Activated B cell treated with CpG ODN at 0.5 μM for 24 hours (primary cell): ENCODE data around the gene CDS2. TPM values are rescaled to one million over a fixed set of nuclear protein-coding genes. Genes with fewer than 3 reads are reported as not detected.

Source experiments
- ATAC-seq: fragments of 200-7000 bp; cut with Tn5 transposase; one replicate; pipeline ENCODE4 v1.10.0; 2021; ENCODE audit warnings: low read depth, mild to moderate bottlenecking, moderate library complexity
- CTCF ChIA-PET: fragments of 350-600 bp; sonication (Branson Sonifier 250); formaldehyde crosslinking; loops from one replicate; lab custom pipeline; 2021; ENCODE audit warnings: antibody characterized with exemption; lab: Charles Lee
- POLR2A ChIA-PET: fragments of 350-600 bp; sonication (Branson Sonifier 250); formaldehyde crosslinking; loops from one replicate; lab custom pipeline; 2021; ENCODE audit warnings: antibody characterized with exemption; lab: Charles Lee
- DNase-seq: peaks from one replicate; pipeline ENCODE4 v3.0.0; 2022
- H3K27ac Mint-ChIP-seq: one replicate; pipeline ENCODE4 v1.8.0; 2020; ENCODE audit warnings: mixed read lengths
- H3K27me3 Mint-ChIP-seq: one replicate; pipeline ENCODE4 v1.8.0; 2021; ENCODE audit warnings: mixed read lengths
- H3K36me3 Mint-ChIP-seq: one replicate; pipeline ENCODE4 v1.8.0; 2021; ENCODE audit warnings: low read depth, mixed read lengths
- H3K4me1 Mint-ChIP-seq: one replicate; pipeline ENCODE4 v1.8.0; 2021; ENCODE audit warnings: mixed read lengths
- H3K4me3 Mint-ChIP-seq: one replicate; pipeline ENCODE4 v1.8.0; 2020; ENCODE audit warnings: mild to moderate bottlenecking, mixed read lengths
- H3K9me3 Mint-ChIP-seq: one replicate; pipeline ENCODE4 v1.8.0; 2020; ENCODE audit warnings: mixed read lengths
- intact Hi-C: fragments of 100-400 bp; cut with micrococcal nuclease; formaldehyde crosslinking; loops from one replicate; pipeline ENCODE4 v1.15.1; 2024
- total RNA-seq: library from RNA; stranded (reverse); gene quantifications from 2 replicates; pipeline ENCODE4 v1.2.3, GENCODE V29; 2022
- TF ChIP-seq, protein P1 (sequence below): fragments of 200-600 bp; IDR thresholded peaks from one replicate; pipeline ENCODE4 v1.8.0; 2022; ENCODE audit warnings: antibody characterized with exemption, mild to moderate bottlenecking

The CDS2 gene
- total RNA-seq, 1 donor from 2014 or later, result 37.4 TPM

DNA sequence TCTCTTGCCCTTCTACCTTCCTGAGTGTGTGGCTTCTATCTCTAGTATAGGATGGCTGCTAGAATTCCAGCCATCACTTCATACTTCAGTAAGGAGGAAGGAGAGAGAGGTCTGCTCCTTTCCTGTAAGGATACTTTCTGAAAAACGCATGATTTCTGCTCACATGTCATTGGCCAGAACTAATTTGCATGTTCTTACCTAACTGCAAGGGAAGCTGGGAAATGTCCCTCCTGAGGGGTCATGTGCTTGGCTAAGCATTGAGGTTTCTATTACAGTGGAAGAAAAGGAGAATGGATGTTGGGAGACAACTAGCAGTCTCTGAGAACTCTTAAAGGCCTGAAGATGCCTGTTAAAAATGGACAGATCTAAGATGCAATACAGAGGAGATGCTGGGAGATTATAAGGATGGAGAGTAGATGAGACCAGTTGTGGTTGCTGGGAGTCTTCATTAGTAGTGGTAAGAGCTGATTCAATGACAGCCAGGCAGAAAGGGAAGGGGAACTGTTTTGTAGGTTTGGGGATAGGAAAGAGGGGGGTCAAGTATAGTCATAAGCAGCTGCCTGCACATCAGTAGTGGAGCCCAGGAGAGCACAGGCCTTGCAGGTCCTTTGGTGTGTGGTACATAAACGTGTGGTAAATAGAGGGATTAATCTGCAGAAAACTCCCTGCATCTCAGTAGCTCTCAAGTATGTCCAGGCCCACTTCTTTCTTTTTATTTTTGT, 20.2 kb downstream of the CDS2 start:
- intact Hi-C loops, result no loop called here
- peaks cover 16% of the 10 kb centered on the region for H3K36me3 Mint-ChIP-seq
- H3K27me3 Mint-ChIP-seq, result no peaks in the 10 kb centered on the region
- H3K4me1 Mint-ChIP-seq, result peaks cover 53% of the 10 kb centered on the region
- TF ChIP-seq, protein P1, sequence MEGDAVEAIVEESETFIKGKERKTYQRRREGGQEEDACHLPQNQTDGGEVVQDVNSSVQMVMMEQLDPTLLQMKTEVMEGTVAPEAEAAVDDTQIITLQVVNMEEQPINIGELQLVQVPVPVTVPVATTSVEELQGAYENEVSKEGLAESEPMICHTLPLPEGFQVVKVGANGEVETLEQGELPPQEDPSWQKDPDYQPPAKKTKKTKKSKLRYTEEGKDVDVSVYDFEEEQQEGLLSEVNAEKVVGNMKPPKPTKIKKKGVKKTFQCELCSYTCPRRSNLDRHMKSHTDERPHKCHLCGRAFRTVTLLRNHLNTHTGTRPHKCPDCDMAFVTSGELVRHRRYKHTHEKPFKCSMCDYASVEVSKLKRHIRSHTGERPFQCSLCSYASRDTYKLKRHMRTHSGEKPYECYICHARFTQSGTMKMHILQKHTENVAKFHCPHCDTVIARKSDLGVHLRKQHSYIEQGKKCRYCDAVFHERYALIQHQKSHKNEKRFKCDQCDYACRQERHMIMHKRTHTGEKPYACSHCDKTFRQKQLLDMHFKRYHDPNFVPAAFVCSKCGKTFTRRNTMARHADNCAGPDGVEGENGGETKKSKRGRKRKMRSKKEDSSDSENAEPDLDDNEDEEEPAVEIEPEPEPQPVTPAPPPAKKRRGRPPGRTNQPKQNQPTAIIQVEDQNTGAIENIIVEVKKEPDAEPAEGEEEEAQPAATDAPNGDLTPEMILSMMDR, result no peak
- ChIA-PET POLR2A (no interaction called here), CTCF (no interaction called here)
- H3K4me3 Mint-ChIP-seq, result no peak overlapping the region
- no peak for ATAC-seq
- DNase-seq, result no peak
- no peaks in the 10 kb centered on the region for H3K9me3 Mint-ChIP-seq
- no peak overlapping the region for H3K27ac Mint-ChIP-seq

GRCh38 chr20:5148581-5148980, 21.8 kb downstream of the CDS2 start:
- TF ChIP-seq, protein P1, result no peak
- H3K36me3 Mint-ChIP-seq, result peaks cover 24% of the 10 kb centered on the region
- no peak overlapping the region for H3K4me3 Mint-ChIP-seq
- ATAC-seq (no peak), DNase-seq (no peak)
- peaks cover 47% of the 10 kb centered on the region for H3K4me1 Mint-ChIP-seq
- intact Hi-C loops, result no loop called here
- ChIA-PET CTCF (no interaction called here), POLR2A (no interaction called here)
- no peak overlapping the region for H3K27ac Mint-ChIP-seq
- no peaks in the 10 kb centered on the region for H3K27me3 Mint-ChIP-seq
- no peaks in the 10 kb centered on the region for H3K9me3 Mint-ChIP-seq

- Mint-ChIP-seq H3K9me3 (no peaks in the 10 kb centered on the region), H3K36me3 (peaks cover 20% of the 10 kb centered on the region), H3K4me3 (no peak overlapping the region), H3K4me1 (peaks cover 34% of the 10 kb centered on the region), H3K27ac (no peak overlapping the region), H3K27me3 (no peaks in the 10 kb centered on the region)
- intact Hi-C loops, result no loop called here
- no peak for DNase-seq
- POLR2A ChIA-PET, result no interaction called here
- no peak for ATAC-seq
- TF ChIP-seq, protein P1, result no peak
- CTCF ChIA-PET, result no interaction called here
These were observed 23.1 kb downstream of the CDS2 start for GRCh38 chr20:5149892-5150225.

DNA sequence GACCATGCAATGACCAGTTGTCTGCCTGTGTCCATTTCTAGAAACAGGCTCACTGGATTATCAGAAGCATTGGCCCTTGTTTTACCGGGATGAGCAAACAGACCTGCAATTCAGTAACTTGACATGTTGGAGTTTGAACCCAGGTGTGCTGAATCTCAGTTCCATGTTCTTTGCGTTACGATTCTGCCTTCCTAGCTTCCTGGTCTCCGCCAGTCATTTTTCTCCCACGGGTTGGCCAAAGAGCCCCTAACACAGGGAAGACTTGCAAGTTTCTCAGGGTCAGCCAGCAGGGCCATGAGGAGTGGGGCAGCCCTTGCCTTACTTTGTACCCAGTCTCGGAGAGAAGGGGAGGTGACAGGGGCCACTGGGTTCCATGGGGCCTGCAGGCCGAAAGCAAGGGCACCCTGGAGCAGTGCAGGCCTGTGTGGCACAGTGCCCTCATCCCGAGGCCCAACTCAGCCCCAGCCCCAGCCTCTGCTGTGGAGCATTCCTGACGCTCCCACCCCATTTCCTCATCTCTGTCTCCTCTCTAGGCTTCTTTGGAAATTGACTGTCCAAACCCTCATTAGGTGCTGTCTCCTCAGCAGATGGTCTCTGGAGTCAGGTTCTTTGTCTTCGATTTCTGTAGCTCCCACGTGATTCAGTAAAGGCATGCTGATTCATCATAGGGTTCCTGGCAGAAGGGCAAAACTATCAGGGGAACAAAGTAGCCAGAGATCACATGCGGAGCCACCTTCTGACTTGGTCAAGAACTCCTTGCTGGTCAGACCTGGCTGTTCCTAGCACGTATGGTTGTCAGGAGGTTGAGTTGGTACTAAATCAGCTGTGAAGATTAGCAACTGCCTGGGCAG, 23.6 kb downstream of the CDS2 start:
- ATAC-seq (no peak), DNase-seq (no peak)
- CTCF ChIA-PET, result no interaction called here
- peaks cover 32% of the 10 kb centered on the region for H3K4me1 Mint-ChIP-seq
- no peaks in the 10 kb centered on the region for H3K27me3 Mint-ChIP-seq
- H3K4me3 Mint-ChIP-seq, result no peak overlapping the region
- POLR2A ChIA-PET, result no interaction called here
- TF ChIP-seq, protein P1, result no peak
- peaks cover 16% of the 10 kb centered on the region for H3K36me3 Mint-ChIP-seq
- H3K27ac Mint-ChIP-seq, result no peak overlapping the region
- intact Hi-C loops, result no loop called here
- H3K9me3 Mint-ChIP-seq, result no peaks in the 10 kb centered on the region

DNA sequence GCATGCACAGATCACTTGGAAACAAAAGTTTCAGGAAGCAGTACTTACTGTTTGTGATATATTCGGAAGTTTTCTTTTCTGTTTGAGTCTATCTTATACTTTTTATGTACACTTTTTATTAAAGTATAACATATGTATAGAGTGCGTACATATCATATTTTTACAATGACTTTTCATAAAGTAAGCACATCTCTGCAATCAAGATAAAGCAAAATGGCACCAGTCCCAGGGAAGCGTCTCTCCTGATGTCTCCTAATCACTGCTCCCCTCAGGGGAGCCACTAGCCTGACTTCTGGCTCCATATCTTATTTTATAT, 26.3 kb downstream of the CDS2 start:
- ChIA-PET POLR2A (no interaction called here), CTCF (no interaction called here)
- intact Hi-C loops, result no loop called here
- DNase-seq (no peak), ATAC-seq (no peak)
- TF ChIP-seq, protein P1, result no peak
- Mint-ChIP-seq H3K4me3 (no peak overlapping the region), H3K9me3 (no peaks in the 10 kb centered on the region), H3K36me3 (peaks cover 16% of the 10 kb centered on the region), H3K27ac (no peak overlapping the region), H3K27me3 (no peaks in the 10 kb centered on the region), H3K4me1 (peaks cover 22% of the 10 kb centered on the region)
